ENCODE measurements around the gene DOCK8. TPM values are rescaled to one million over a fixed set of nuclear protein-coding genes. Genes with fewer than 3 reads are reported as not detected.
"Not testable (repeated sequence)": the region's sequence is repeated elsewhere in the genome, so short reads cannot be mapped to it uniquely, and the experiment has no call there.

DOCK8 gene
- total RNA-seq, 1 donor, result 80.8 TPM

GRCh38 chr9:219036-219435 lies 4.4 kb downstream of the DOCK8 start:
- H3K9me3 ChIP-seq (ENCODE audit: low read depth, low read length); H3K4me3 ChIP-seq (ENCODE audit: low read length); H3K27me3 ChIP-seq (ENCODE audit: insufficient read depth, low read length): not testable (repeated sequence)
- H3K4me1 ChIP-seq (ENCODE audit: insufficient read depth, low read length), result peaks cover 88% of the 10 kb centered on the region

GRCh38 chr9:219670-220365 lies 5.2 kb downstream of the DOCK8 start:
- Histone ChIP-seq H3K27me3 (ENCODE audit: insufficient read depth, low read length) (no peaks in the 10 kb centered on the region), H3K4me1 (ENCODE audit: insufficient read depth, low read length) (peaks cover 92% of the 10 kb centered on the region), H3K4me3 (ENCODE audit: low read length) (no peak overlapping the region), H3K9me3 (ENCODE audit: low read depth, low read length) (no peaks in the 10 kb centered on the region)

- Histone ChIP-seq H3K4me1 (ENCODE audit: insufficient read depth, low read length) (peaks cover 94% of the 10 kb centered on the region), H3K27me3 (ENCODE audit: insufficient read depth, low read length) (no peaks in the 10 kb centered on the region), H3K9me3 (ENCODE audit: low read depth, low read length) (no peaks in the 10 kb centered on the region), H3K4me3 (ENCODE audit: low read length) (no peak overlapping the region)
Measured at GRCh38 chr9:221989-222776, 7.5 kb downstream of the DOCK8 start.

GRCh38 chr9:223152-223551 lies 8.5 kb downstream of the DOCK8 start:
- no peak overlapping the region for H3K4me3 ChIP-seq (ENCODE audit: low read length)
- no peaks in the 10 kb centered on the region for H3K27me3 ChIP-seq (ENCODE audit: insufficient read depth, low read length)
- H3K4me1 ChIP-seq (ENCODE audit: insufficient read depth, low read length), result peaks cover 96% of the 10 kb centered on the region
- H3K9me3 ChIP-seq (ENCODE audit: low read depth, low read length), result no peaks in the 10 kb centered on the region

GRCh38 chr9:224026-224425 lies 9.4 kb downstream of the DOCK8 start:
- H3K27me3 ChIP-seq (ENCODE audit: insufficient read depth, low read length), result no peaks in the 10 kb centered on the region

GRCh38 chr9:224582-225520 lies 10.2 kb downstream of the DOCK8 start:
- Histone ChIP-seq H3K4me1 (ENCODE audit: insufficient read depth, low read length) (peaks cover 95% of the 10 kb centered on the region), H3K4me3 (ENCODE audit: low read length) (no peak overlapping the region), H3K27me3 (ENCODE audit: insufficient read depth, low read length) (no peaks in the 10 kb centered on the region), H3K9me3 (ENCODE audit: low read depth, low read length) (no peaks in the 10 kb centered on the region)

More at GRCh38 chr9:224026-224425, 9.4 kb downstream of the DOCK8 start:
- H3K4me1 ChIP-seq (ENCODE audit: insufficient read depth, low read length), result peaks cover 97% of the 10 kb centered on the region
- H3K4me3 ChIP-seq (ENCODE audit: low read length), result no peak overlapping the region
- H3K9me3 ChIP-seq (ENCODE audit: low read depth, low read length), result no peaks in the 10 kb centered on the region

DNA sequence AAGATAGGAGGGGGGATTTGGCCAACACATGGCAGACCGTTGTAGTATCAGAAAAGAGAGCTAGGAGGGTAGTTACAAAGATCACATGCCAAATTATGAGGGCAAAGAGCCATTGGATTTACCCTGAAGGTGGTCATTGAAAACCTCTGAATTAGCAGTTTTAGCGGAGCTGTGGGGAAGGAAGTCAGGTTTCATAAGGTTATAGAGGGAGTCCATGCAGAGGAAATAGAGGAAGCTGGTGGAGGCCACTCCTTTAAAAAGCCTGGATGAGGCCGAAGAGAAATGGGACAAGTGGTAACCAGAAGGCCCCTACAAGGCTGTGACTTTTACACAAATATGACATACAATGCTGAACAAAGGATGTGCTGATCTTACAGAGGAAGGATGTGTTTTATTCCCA lies 13.2 kb downstream of the DOCK8 start:
- Histone ChIP-seq H3K9me3 (ENCODE audit: low read depth, low read length) (no peaks in the 10 kb centered on the region), H3K4me1 (ENCODE audit: insufficient read depth, low read length) (peaks cover 65% of the 10 kb centered on the region), H3K4me3 (ENCODE audit: low read length) (no peak overlapping the region)

DNA sequence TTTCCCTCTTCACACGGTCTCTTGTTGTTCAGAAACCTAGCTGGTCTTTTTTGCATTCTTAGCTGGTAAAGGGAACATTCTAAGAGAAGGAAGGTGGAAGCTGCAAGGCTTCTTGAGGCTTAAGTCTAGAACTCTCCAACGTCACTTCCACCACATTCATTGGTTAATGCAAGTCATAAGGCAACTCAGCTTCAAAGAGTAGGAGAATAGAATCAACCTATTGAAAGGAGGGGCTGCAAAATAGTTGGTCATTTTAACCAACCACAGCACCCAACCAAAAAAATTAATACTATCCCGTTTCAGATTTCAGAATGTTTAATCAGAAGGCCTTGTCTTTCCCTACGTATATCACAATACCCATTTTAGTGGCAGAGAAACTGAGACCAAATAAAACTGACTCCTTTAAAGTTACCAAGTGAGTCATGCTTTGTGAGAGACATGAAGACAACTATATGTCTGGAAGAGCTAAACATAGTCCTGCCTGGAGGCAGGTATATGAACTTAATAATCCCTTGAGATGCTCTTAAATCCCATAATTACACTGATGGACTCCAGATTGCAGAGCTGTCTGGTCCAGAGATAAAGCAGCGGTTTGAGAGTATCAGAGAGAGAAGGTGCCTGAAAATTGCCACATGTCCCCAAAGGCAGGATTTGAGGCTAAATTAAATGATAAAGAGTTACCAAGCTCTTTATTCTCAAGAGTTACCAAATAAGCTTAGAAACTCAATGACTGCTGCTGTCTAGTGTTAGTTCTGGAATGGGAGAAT lies 14.4 kb downstream of the DOCK8 start:
- H3K4me3 ChIP-seq (ENCODE audit: low read length), result no peak overlapping the region
- H3K27me3 ChIP-seq (ENCODE audit: insufficient read depth, low read length), result no peaks in the 10 kb centered on the region
- H3K9me3 ChIP-seq (ENCODE audit: low read depth, low read length), result no peaks in the 10 kb centered on the region
- H3K4me1 ChIP-seq (ENCODE audit: insufficient read depth, low read length), result peaks cover 52% of the 10 kb centered on the region

More for the DNA sequence above, 13.2 kb downstream of the DOCK8 start:
- no peaks in the 10 kb centered on the region for H3K27me3 ChIP-seq (ENCODE audit: insufficient read depth, low read length)

DNA sequence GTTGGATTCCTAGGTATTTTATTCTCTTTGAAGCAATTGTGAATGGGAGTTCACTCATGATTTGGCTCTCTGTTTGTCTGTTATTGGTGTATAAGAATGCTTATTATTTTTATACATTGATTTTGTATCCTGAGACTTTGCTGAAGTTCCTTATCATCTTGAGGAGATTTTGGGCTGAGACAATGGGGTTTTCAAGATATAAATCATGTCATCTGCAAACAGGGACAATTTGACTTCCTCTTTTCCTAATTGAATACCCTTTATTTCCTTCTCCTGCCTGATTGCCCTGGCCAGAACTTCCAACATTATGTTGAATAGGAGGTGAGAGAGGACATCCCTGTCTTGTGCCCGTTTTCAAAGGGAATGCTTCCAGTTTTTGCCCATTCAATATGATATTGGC lies 17.0 kb downstream of the DOCK8 start:
- H3K27me3 ChIP-seq (ENCODE audit: insufficient read depth, low read length); H3K9me3 ChIP-seq (ENCODE audit: low read depth, low read length); H3K4me3 ChIP-seq (ENCODE audit: low read length): not testable (repeated sequence)
- H3K4me1 ChIP-seq (ENCODE audit: insufficient read depth, low read length), result peaks cover 30% of the 10 kb centered on the region

GRCh38 chr9:233708-234107 lies 19.0 kb downstream of the DOCK8 start:
- peaks cover 21% of the 10 kb centered on the region for H3K4me1 ChIP-seq (ENCODE audit: insufficient read depth, low read length)
- H3K9me3 ChIP-seq (ENCODE audit: low read depth, low read length); H3K4me3 ChIP-seq (ENCODE audit: low read length); H3K27me3 ChIP-seq (ENCODE audit: insufficient read depth, low read length): not testable (repeated sequence)

DNA sequence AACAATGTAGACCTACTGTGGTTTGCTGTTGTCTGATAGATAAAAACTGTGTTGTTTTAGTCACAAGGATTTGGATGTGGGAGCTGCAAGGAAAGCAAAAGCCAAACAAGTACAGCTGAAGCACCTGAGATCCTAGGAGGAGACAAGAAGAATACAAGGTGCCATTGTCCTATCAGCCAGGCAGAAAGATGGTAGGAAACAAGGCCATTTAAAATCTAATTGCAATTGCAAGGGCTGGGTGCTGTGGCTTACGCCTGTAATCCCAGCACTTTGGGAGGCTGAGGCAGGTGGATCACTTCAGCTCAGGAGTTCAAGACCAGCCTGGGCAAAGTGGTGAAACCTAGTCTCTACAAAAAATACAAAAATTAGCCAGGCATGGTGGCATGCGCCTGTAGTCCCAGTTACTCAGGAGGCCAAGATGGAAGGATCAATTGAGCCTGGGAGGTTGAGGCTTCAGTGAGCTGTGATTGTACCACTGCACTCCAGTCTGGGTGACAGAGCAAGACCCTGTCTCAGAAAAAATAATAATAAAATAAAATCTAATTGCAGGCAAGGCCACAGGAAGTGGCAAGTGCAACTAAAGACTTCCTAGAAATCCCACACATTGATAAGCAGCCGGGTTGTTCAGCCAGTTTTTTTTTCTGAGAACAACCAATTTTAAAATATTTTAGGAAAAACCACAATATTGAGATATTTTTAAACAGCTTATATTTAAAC lies 22.6 kb downstream of the DOCK8 start:
- Histone ChIP-seq H3K27me3 (ENCODE audit: insufficient read depth, low read length) (no peaks in the 10 kb centered on the region), H3K9me3 (ENCODE audit: low read depth, low read length) (no peaks in the 10 kb centered on the region), H3K4me1 (ENCODE audit: insufficient read depth, low read length) (peaks cover 12% of the 10 kb centered on the region), H3K4me3 (ENCODE audit: low read length) (no peak overlapping the region)

- H3K4me3 ChIP-seq (ENCODE audit: low read length), result no peak overlapping the region
- H3K4me1 ChIP-seq (ENCODE audit: insufficient read depth, low read length), result peaks cover 12% of the 10 kb centered on the region
- H3K27me3 ChIP-seq (ENCODE audit: insufficient read depth, low read length), result no peaks in the 10 kb centered on the region
- H3K9me3 ChIP-seq (ENCODE audit: low read depth, low read length), result no peaks in the 10 kb centered on the region
Measured at GRCh38 chr9:237858-238345, 23.2 kb downstream of the DOCK8 start.

GRCh38 chr9:242461-243080 lies 27.9 kb downstream of the DOCK8 start:
- Histone ChIP-seq H3K4me3 (ENCODE audit: low read length) (no peak overlapping the region), H3K9me3 (ENCODE audit: low read depth, low read length) (no peaks in the 10 kb centered on the region), H3K27me3 (ENCODE audit: insufficient read depth, low read length) (no peaks in the 10 kb centered on the region), H3K4me1 (ENCODE audit: insufficient read depth, low read length) (no peaks in the 10 kb centered on the region)
